ENCODE measurements around the gene TMEM208.
A peak's percentile ranks its signal among the peaks of the same experiment; 100 is the strongest.

DNA sequence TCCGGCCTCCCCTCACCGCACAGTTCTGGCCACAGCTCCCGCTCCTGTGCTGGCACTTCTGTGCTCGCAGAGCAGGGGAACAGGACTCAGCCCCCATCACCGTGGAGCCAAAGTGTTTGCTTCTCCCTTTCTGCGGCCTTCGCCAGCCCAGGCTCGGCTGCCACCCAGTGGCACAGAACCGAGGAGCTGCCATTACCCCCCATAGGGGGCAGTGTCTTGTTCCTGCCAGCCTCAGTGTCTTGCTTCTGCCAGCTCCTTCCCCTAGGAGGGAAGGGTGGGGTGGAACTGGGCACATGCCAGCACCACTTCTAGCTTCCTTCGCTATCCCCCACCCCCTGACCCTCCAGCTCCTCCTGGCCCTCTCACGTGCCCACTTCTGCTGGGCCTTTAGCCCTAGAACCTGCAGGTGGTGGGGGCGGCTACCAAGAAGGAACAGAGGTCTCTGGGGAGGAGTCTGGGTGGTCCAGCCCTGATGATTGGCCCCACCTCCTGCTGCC is 28.6 kb upstream of the TMEM208 start:
- TF ChIP-seq CHD4 (IDR thresholded peaks at IDR 0.05; ENCODE audit: borderline replicate concordance), result no peak
- peak; percentile 44 to 47; a peak in 3 of 5 replicates for TF ChIP-seq RAD21 (conservative IDR thresholded peaks at IDR 0.05 in 1 of 2, IDR thresholded peaks at IDR 0.05 in 1 of 2)
- peak; percentile 49 for TF ChIP-seq SMC3 (IDR thresholded peaks at IDR 0.05)
- no peak for TF ChIP-seq RCOR1 (IDR thresholded peaks at IDR 0.05; ENCODE audit: low read depth, low read length)
- TF ChIP-seq, protein P1, sequence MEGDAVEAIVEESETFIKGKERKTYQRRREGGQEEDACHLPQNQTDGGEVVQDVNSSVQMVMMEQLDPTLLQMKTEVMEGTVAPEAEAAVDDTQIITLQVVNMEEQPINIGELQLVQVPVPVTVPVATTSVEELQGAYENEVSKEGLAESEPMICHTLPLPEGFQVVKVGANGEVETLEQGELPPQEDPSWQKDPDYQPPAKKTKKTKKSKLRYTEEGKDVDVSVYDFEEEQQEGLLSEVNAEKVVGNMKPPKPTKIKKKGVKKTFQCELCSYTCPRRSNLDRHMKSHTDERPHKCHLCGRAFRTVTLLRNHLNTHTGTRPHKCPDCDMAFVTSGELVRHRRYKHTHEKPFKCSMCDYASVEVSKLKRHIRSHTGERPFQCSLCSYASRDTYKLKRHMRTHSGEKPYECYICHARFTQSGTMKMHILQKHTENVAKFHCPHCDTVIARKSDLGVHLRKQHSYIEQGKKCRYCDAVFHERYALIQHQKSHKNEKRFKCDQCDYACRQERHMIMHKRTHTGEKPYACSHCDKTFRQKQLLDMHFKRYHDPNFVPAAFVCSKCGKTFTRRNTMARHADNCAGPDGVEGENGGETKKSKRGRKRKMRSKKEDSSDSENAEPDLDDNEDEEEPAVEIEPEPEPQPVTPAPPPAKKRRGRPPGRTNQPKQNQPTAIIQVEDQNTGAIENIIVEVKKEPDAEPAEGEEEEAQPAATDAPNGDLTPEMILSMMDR (IDR thresholded peaks at IDR 0.05), result peak; percentile 76
- no peak for TF ChIP-seq POLR2A (IDR thresholded peaks at IDR 0.05; ENCODE audit: low read length)

Data from A549 (cell line).